ENCODE results near the gene ARID3A. TPM values are rescaled to one million over a fixed set of nuclear protein-coding genes. Genes with fewer than 3 reads are reported as not detected.

The ARID3A gene
- total and polyA plus RNA-seq, 2 of the 13 experiments (the other 11 are each of a cell fraction or from before 2014, with no cell fraction given): 71.3 to 77.9 TPM

DNA sequence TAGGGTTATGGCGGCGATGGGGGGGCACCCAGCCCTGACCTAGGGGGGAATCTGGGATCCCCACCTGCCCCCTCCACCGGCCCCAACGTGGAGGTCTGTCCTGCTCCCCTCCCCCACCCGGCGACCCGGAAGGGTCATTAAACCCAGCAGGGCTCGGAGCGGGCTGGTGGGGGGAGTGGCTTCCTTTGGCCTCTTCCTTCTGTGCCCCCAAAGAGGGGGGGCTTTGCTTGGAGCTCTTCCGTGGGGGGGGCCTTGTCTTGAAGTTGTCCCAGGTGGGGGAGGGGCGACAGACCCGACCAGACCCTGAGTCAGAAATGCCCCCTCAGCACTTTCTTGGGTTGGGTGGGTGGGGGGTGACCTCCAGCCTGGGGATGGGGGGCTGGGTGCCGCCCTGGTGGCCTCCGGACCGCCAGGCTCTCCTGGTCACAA is 1.5 kb downstream of the ARID3A start (continued):
- TF ChIP-seq PRPF4 (IDR thresholded peaks at IDR 0.05; ENCODE audit: low read depth, low read length, poor library complexity, severe bottlenecking) (peak; percentile 66), ESRRA (CRISPR knock-in tag; IDR thresholded peaks at IDR 0.05; ENCODE audit: low read depth) (no peak), ZNF33A (CRISPR knock-in tag; IDR thresholded peaks at IDR 0.05; ENCODE audit: borderline replicate concordance) (no peak), SMAD9 (CRISPR knock-in tag; IDR thresholded peaks at IDR 0.05) (no peak), TAF15 (IDR thresholded peaks at IDR 0.05; ENCODE audit: low read depth, low read length, poor library complexity, severe bottlenecking) (no peak), WIZ (CRISPR knock-in tag; IDR thresholded peaks at IDR 0.05) (no peak), IRF2 (CRISPR knock-in tag; IDR thresholded peaks at IDR 0.05) (no peak), IRX3 (CRISPR knock-in tag; IDR thresholded peaks at IDR 0.05; ENCODE audit: borderline replicate concordance, low read depth) (no peak), ZNF460 (CRISPR knock-in tag; IDR thresholded peaks at IDR 0.05; ENCODE audit: borderline replicate concordance) (no peak), MAFF (IDR thresholded peaks at IDR 0.05; ENCODE audit: low read depth, low read length) (peak; percentile 83), ZNF296 (CRISPR knock-in tag; conservative IDR thresholded peaks at IDR 0.05) (no peak), CC2D1A (CRISPR knock-in tag; IDR thresholded peaks at IDR 0.05) (no peak), SAP130 (CRISPR knock-in tag; IDR thresholded peaks at IDR 0.05; ENCODE audit: low read depth) (no peak), SP5 (CRISPR knock-in tag; IDR thresholded peaks at IDR 0.05; ENCODE audit: borderline replicate concordance, low read depth) (no peak)
- TF ChIP-seq, protein P1, sequence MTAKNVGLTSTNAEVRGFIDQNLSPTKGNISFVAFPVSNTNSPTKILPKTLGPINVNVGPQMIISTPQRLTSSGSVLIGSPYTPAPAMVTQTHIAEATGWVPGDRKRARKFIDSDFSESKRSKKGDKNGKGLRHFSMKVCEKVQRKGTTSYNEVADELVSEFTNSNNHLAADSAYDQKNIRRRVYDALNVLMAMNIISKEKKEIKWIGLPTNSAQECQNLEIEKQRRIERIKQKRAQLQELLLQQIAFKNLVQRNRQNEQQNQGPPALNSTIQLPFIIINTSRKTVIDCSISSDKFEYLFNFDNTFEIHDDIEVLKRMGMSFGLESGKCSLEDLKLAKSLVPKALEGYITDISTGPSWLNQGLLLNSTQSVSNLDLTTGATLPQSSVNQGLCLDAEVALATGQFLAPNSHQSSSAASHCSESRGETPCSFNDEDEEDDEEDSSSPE (CRISPR knock-in tag; IDR thresholded peaks at IDR 0.05): no peak
- TF ChIP-seq, protein P2, sequence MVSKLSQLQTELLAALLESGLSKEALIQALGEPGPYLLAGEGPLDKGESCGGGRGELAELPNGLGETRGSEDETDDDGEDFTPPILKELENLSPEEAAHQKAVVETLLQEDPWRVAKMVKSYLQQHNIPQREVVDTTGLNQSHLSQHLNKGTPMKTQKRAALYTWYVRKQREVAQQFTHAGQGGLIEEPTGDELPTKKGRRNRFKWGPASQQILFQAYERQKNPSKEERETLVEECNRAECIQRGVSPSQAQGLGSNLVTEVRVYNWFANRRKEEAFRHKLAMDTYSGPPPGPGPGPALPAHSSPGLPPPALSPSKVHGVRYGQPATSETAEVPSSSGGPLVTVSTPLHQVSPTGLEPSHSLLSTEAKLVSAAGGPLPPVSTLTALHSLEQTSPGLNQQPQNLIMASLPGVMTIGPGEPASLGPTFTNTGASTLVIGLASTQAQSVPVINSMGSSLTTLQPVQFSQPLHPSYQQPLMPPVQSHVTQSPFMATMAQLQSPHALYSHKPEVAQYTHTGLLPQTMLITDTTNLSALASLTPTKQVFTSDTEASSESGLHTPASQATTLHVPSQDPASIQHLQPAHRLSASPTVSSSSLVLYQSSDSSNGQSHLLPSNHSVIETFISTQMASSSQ (IDR thresholded peaks at IDR 0.05; ENCODE audit: low read depth): no peak
- TF ChIP-seq, protein P2 (CRISPR knock-in tag; IDR thresholded peaks at IDR 0.05; ENCODE audit: borderline replicate concordance): no peak
- TF ChIP-seq, protein P3, sequence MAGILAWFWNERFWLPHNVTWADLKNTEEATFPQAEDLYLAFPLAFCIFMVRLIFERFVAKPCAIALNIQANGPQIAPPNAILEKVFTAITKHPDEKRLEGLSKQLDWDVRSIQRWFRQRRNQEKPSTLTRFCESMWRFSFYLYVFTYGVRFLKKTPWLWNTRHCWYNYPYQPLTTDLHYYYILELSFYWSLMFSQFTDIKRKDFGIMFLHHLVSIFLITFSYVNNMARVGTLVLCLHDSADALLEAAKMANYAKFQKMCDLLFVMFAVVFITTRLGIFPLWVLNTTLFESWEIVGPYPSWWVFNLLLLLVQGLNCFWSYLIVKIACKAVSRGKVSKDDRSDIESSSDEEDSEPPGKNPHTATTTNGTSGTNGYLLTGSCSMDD (CRISPR knock-in tag; IDR thresholded peaks at IDR 0.05): no peak
- TF ChIP-seq, protein P4, sequence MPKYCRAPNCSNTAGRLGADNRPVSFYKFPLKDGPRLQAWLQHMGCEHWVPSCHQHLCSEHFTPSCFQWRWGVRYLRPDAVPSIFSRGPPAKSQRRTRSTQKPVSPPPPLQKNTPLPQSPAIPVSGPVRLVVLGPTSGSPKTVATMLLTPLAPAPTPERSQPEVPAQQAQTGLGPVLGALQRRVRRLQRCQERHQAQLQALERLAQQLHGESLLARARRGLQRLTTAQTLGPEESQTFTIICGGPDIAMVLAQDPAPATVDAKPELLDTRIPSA (CRISPR knock-in tag; IDR thresholded peaks at IDR 0.05; ENCODE audit: borderline replicate concordance): no peak
- TF ChIP-seq, protein P5, sequence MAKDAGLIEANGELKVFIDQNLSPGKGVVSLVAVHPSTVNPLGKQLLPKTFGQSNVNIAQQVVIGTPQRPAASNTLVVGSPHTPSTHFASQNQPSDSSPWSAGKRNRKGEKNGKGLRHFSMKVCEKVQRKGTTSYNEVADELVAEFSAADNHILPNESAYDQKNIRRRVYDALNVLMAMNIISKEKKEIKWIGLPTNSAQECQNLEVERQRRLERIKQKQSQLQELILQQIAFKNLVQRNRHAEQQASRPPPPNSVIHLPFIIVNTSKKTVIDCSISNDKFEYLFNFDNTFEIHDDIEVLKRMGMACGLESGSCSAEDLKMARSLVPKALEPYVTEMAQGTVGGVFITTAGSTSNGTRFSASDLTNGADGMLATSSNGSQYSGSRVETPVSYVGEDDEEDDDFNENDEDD (CRISPR knock-in tag; IDR thresholded peaks at IDR 0.05; ENCODE audit: borderline replicate concordance): no peak
- TF ChIP-seq, protein P6, sequence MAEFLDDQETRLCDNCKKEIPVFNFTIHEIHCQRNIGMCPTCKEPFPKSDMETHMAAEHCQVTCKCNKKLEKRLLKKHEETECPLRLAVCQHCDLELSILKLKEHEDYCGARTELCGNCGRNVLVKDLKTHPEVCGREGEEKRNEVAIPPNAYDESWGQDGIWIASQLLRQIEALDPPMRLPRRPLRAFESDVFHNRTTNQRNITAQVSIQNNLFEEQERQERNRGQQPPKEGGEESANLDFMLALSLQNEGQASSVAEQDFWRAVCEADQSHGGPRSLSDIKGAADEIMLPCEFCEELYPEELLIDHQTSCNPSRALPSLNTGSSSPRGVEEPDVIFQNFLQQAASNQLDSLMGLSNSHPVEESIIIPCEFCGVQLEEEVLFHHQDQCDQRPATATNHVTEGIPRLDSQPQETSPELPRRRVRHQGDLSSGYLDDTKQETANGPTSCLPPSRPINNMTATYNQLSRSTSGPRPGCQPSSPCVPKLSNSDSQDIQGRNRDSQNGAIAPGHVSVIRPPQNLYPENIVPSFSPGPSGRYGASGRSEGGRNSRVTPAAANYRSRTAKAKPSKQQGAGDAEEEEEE (CRISPR knock-in tag; IDR thresholded peaks at IDR 0.05; ENCODE audit: borderline replicate concordance): no peak

All from HepG2 (cell line).